HCT116 (cell line): ENCODE measurements around the gene POLR2I. TPM values are rescaled to one million over a fixed set of nuclear protein-coding genes. Genes with fewer than 3 reads are reported as not detected.

ENCODE experiments used
- ATAC-seq: fragments of 200-7000 bp; cut with Tn5 transposase; 2 replicates; pipeline ENCODE4 v1.9.1; 2020; ENCODE audit warnings: mild to moderate bottlenecking, moderate library complexity
- BruUV-seq: library from RNA; stranded (reverse); fragments of 400-500 nt; replicated peaks from 2 replicates; lab custom pipeline; 2021; lab: Mats Ljungman, UMichigan
- CTCF ChIA-PET: fragments of 300-600 bp; sonication (Branson Sonifier 250); formaldehyde crosslinking; loops from one replicate; lab custom pipeline; 2021; ENCODE audit warnings: antibody characterized with exemption; lab: Charles Lee
- POLR2A ChIA-PET: fragments of 300-600, 350-600 bp; sonication (Branson Sonifier 250); formaldehyde crosslinking; loops from one replicate; lab custom pipeline; 2021; ENCODE audit warnings: antibody characterized with exemption; lab: Charles Lee
- RAD21 ChIA-PET, 2 experiments: fragments of 300-600 bp; sonication (Branson Sonifier 250); formaldehyde crosslinking; loops; one replicate each; lab custom pipeline; 2023; ENCODE audit warnings: low total read pairs in 2 of 2; ENCODE audit not compliant: uncharacterized antibody in 2 of 2, unreplicated experiment in 2 of 2, low non-redundant PET in 1 of 2; lab: Charles Lee
- DNase-seq: peaks from one replicate; pipeline ENCODE4 v3.0.0-alpha.2; 2010; ENCODE audit warnings: low read depth, low spot score
- H2AFZ ChIP-seq: fragments of 200-600 bp; shearing (Covaris generic), sonication (generic); 2 replicates; pipeline ENCODE4 v1.6.1; 2017; ENCODE audit warnings: low read depth, mixed run types, mixed read lengths, antibody characterized with exemption, low read length; ENCODE audit not compliant: poor library complexity, severe bottlenecking
- H3K27ac ChIP-seq: 2 replicates; pipeline ENCODE4 v1.5.1; 2012; ENCODE audit warnings: low read depth, low read length
- H3K27me3 ChIP-seq: fragments of 200-600 bp; sonication (generic); 2 replicates; pipeline ENCODE4 v1.6.1; 2016; ENCODE audit warnings: mixed run types, low read length, mixed read lengths; ENCODE audit not compliant: insufficient read depth
- H3K36me3 ChIP-seq, 2 experiments: fragments of 200-500 bp in 1 of 2; fragments of 200-600 bp in 1 of 2; sonication (Bioruptor generic) in 1 of 2; sonication (generic) in 1 of 2; 2 replicates each; pipeline versions ENCODE4 v1.5.1 to v1.6.1; 2014 to 2016; ENCODE audit warnings: low read length in 2 of 2, inconsistent platforms in 1 of 2, mixed read lengths in 1 of 2, mixed run types in 1 of 2; ENCODE audit not compliant: insufficient read depth in 2 of 2, control insufficient read depth in 1 of 2
- H3K4me1 ChIP-seq, 2 experiments: fragments of 200-600 bp in 1 of 2; sonication (generic) in 1 of 2; 2 replicates each; pipeline versions ENCODE4 v1.5.1 to v1.6.1; 2012 to 2017; ENCODE audit warnings: low read length in 2 of 2, inconsistent platforms in 1 of 2, mild to moderate bottlenecking in 1 of 2, mixed read lengths in 1 of 2, mixed run types in 1 of 2, moderate library complexity in 1 of 2; ENCODE audit not compliant: insufficient read depth in 2 of 2, control insufficient read depth in 1 of 2
- H3K4me2 ChIP-seq: fragments of 200-600 bp; sonication (generic); 2 replicates; pipeline ENCODE4 v1.6.1; 2017; ENCODE audit warnings: mixed run types, low read length, mixed read lengths
- H3K4me3 ChIP-seq, 2 experiments: fragments of 200-600 bp in 1 of 2; sonication (generic) in 1 of 2; replicated peaks in 1 of 2; 2 replicates each; pipeline ENCODE4 v1.5.1; 2011 to 2016; ENCODE audit warnings: low read length in 2 of 2, control low read depth in 1 of 2, low read depth in 1 of 2, mild to moderate bottlenecking in 1 of 2, mixed read lengths in 1 of 2, mixed run types in 1 of 2
- H3K79me2 ChIP-seq: fragments of 200-600 bp; sonication (generic); 2 replicates; pipeline ENCODE4 v1.6.1; 2017; ENCODE audit warnings: mild to moderate bottlenecking, mixed run types, low read length, moderate library complexity, mixed read lengths; ENCODE audit not compliant: insufficient read depth
- H3K9ac ChIP-seq: fragments of 200-600 bp; sonication (generic); 2 replicates; pipeline ENCODE4 v1.6.1; 2016; ENCODE audit warnings: low read length, mixed read lengths
- H3K9me2 ChIP-seq: fragments of 200-600 bp; sonication (generic), shearing (Covaris generic); 2 replicates; pipeline ENCODE4 v1.6.1; 2017; ENCODE audit warnings: mixed run types, mild to moderate bottlenecking, moderate library complexity; ENCODE audit not compliant: insufficient read depth
- H3K9me3 ChIP-seq, 2 experiments: fragments of 200-500 bp in 1 of 2; fragments of 200-600 bp in 1 of 2; sonication (Bioruptor generic) in 1 of 2; sonication (generic) in 1 of 2; 2 replicates each; pipeline ENCODE4 v1.6.1; 2014 to 2017; ENCODE audit warnings: low read length in 2 of 2, mixed read lengths in 2 of 2, inconsistent platforms in 1 of 2, low read depth in 1 of 2, mild to moderate bottlenecking in 1 of 2, mixed run types in 1 of 2, moderate library complexity in 1 of 2; ENCODE audit not compliant: control insufficient read depth in 1 of 2, insufficient read depth in 1 of 2
- H4K20me1 ChIP-seq: fragments of 200-600 bp; sonication (generic), shearing (Covaris generic); 2 replicates; pipeline ENCODE4 v1.6.1; 2017; ENCODE audit warnings: mixed run types, mild to moderate bottlenecking, moderate library complexity; ENCODE audit not compliant: insufficient read depth
- CTCF ChIP-seq, 3 experiments: fragments of 200-600 bp in 1 of 3; sonication (generic) in 1 of 3; IDR thresholded peaks in 2 of 3; conservative IDR thresholded peaks in 1 of 3; 2 replicates each; pipeline ENCODE4 v1.5.1; 2012 to 2017; ENCODE audit warnings: low read depth in 2 of 3, low read length in 2 of 3, antibody characterized with exemption in 1 of 3, borderline replicate concordance in 1 of 3, control low read depth in 1 of 3, mild to moderate bottlenecking in 1 of 3, mixed read lengths in 1 of 3, mixed run types in 1 of 3, moderate library complexity in 1 of 3; ENCODE audit not compliant: insufficient read depth in 1 of 3
- EGR1 ChIP-seq: IDR thresholded peaks from 2 replicates; pipeline ENCODE4 v1.6.1; 2012; ENCODE audit warnings: low read depth
- EZH2 ChIP-seq: fragments of 200-600 bp; sonication (generic); IDR thresholded peaks from 2 replicates; pipeline ENCODE4 v1.6.1; 2017; ENCODE audit warnings: antibody characterized with exemption, mixed run types
- EZH2phosphoT487 ChIP-seq: fragments of 200-600 bp; IDR thresholded peaks from 2 replicates; pipeline ENCODE4 v1.6.1; 2018; ENCODE audit warnings: antibody characterized with exemption, borderline replicate concordance
- ZBTB33 ChIP-seq: IDR thresholded peaks from 2 replicates; pipeline ENCODE4 v1.6.1; 2011; ENCODE audit warnings: mild to moderate bottlenecking, low read length, moderate library complexity; ENCODE audit not compliant: insufficient replicate concordance; ENCODE audit errors: extremely low read depth
- ZNF274 ChIP-seq: fragments of 200-500 bp; sonication (Bioruptor generic); IDR thresholded peaks from 2 replicates; pipeline ENCODE4 v1.6.1; 2014; ENCODE audit warnings: mild to moderate bottlenecking, low read depth, low read length, inconsistent platforms
- intact Hi-C: fragments of 100-400 bp; cut with micrococcal nuclease; formaldehyde crosslinking; loops from 2 replicates; pipeline ENCODE4 v1.10.0; 2022
- total RNA-seq: library from RNA; stranded (reverse); gene quantifications from one replicate; pipeline ENCODE4 v1.2.1, GENCODE V29; 2021; ENCODE audit not compliant: unreplicated experiment
- TF ChIP-seq, protein P1 (sequence below): IDR thresholded peaks from 2 replicates; pipeline ENCODE4 v1.6.1; 2012

Gene POLR2I
- total RNA-seq, 1 experiment from 2014 or later, result 108 TPM

DNA sequence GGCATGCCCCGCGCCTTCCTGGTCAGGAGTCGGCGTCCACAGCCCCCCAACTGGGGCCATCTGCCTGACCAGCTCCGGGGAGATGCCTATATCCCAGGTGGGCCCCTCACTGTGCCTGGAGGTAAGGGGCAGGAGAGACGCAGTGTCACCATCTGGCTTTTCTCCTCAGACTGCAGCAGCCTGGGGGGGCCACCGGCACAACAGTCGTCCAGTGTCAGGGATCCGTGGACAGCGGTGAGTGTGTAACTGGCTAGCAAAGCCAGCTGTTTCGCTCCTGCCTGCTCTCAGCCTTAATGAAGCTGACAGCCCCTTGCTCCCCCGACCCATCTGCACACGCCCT, 3.5 kb downstream of the POLR2I start:
- no TSS peak for BruUV-seq
- no peaks in the 10 kb centered on the region for H3K9me3 ChIP-seq
- no peaks in the 10 kb centered on the region for H3K9me2 ChIP-seq
- ATAC-seq (no peak), DNase-seq (no peak)
- no peaks in the 10 kb centered on the region for H4K20me1 ChIP-seq
- H3K79me2 ChIP-seq, result peaks cover 24% of the 10 kb centered on the region
- no peak overlapping the region for H3K27ac ChIP-seq
- H2AFZ ChIP-seq, result no peak overlapping the region
- intact Hi-C loops, result loop anchor here (10.0 kb wide), 1 partner anchor 106 kb away; the partner anchor contains the start of gene SYNE4
- peaks cover 2 to 19% of the 10 kb centered on the region in 2 experiments; a peak in 3 of 4 replicates for H3K4me1 ChIP-seq
- no peak overlapping the region for H3K4me3 ChIP-seq
- RAD21 ChIA-PET, result no interaction called here
- H3K4me2 ChIP-seq, result no peak overlapping the region
- no peak overlapping the region for H3K9ac ChIP-seq
- TF ChIP-seq, protein P1, sequence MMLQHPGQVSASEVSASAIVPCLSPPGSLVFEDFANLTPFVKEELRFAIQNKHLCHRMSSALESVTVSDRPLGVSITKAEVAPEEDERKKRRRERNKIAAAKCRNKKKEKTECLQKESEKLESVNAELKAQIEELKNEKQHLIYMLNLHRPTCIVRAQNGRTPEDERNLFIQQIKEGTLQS, result no peak
- TF ChIP-seq CTCF (IDR thresholded peaks at IDR 0.05 in 2 of 3, conservative IDR thresholded peaks at IDR 0.05 in 1 of 3; ENCODE audit: borderline replicate concordance in 1 of 3, insufficient read depth in 1 of 3, low read depth in 2 of 3, low read length in 2 of 3) (no peak), ZBTB33 (no peak), ZNF274 (no peak), EZH2 (no peak), EZH2phosphoT487 (no peak), EGR1 (no peak)
- CTCF ChIA-PET, result no interaction called here
- POLR2A ChIA-PET, result no interaction called here
- H3K27me3 ChIP-seq, result no peaks in the 10 kb centered on the region
- peaks cover 6 to 9% of the 10 kb centered on the region in 2 experiments; a peak in 3 of 4 replicates for H3K36me3 ChIP-seq
